Fibroblast of mammary gland (primary cell): ENCODE measurements around the gene CNTN5.

Experiments
- DNase-seq: peaks from one replicate; pipeline ENCODE4 v3.0.0-alpha.2; 2010; ENCODE audit warnings: low read depth
- H3K4me3 ChIP-seq: 2 replicates; pipeline ENCODE4 v1.5.1; 2011; ENCODE audit warnings: low read depth, mild to moderate bottlenecking, low read length, moderate library complexity; ENCODE audit not compliant: control insufficient read depth
- CTCF ChIP-seq: conservative IDR thresholded peaks from 2 replicates; pipeline ENCODE4 v1.5.1; 2011; ENCODE audit warnings: low read depth, low read length, inconsistent platforms; ENCODE audit not compliant: control insufficient read depth, insufficient read depth

CNTN5 gene

GRCh38 chr11:99791354-99791753 lies 770.6 kb downstream of the CNTN5 start:
- no peak for DNase-seq

GRCh38 chr11:99795999-99796398 lies 775.2 kb downstream of the CNTN5 start:
- no peak for TF ChIP-seq CTCF
- H3K4me3 ChIP-seq = no peak overlapping the region
- no peak for DNase-seq

More at GRCh38 chr11:99791354-99791753, 770.6 kb downstream of the CNTN5 start:
- no peak for TF ChIP-seq CTCF
- no peak overlapping the region for H3K4me3 ChIP-seq

- TF ChIP-seq CTCF = no peak
- DNase-seq = no peak
- no peak overlapping the region for H3K4me3 ChIP-seq
Observed at GRCh38 chr11:99803501-99803900, 782.8 kb downstream of the CNTN5 start.

GRCh38 chr11:99812516-99812915 lies 791.8 kb downstream of the CNTN5 start:
- H3K4me3 ChIP-seq = no peak overlapping the region
- no peak for TF ChIP-seq CTCF
- DNase-seq = no peak

GRCh38 chr11:99814021-99814420 lies 793.3 kb downstream of the CNTN5 start:
- H3K4me3 ChIP-seq = no peak overlapping the region
- TF ChIP-seq CTCF = no peak
- no peak for DNase-seq

GRCh38 chr11:99814738-99815137 lies 794.0 kb downstream of the CNTN5 start:
- no peak for DNase-seq

More at GRCh38 chr11:99814738-99815137, 794.0 kb downstream of the CNTN5 start:
- no peak for TF ChIP-seq CTCF
- H3K4me3 ChIP-seq = no peak overlapping the region
